Measurements from ENCODE around the gene ISYNA1.

ISYNA1 gene

DNA sequence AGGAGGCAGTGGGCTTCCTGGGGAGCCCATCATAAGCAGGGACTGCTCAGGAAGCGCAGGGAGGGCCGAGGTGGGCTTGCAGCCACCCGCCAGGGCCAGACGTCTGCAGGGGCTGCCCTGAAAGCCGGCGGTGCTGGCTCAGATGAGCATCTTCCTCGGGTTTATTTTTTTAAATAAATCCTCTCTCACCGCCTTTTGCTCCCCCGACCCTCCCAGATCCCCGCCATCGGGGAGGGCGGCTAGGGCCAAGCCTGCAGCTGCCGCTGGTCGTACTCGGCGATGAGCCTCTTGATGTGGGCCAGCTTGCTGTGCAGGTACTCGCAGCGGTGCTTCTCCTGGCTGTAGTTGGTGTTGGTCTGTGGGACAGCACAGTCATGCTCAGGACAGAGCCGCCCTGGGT lies 6.6 kb upstream of the ISYNA1 start:
- H3F3A ChIP-seq (ENCODE audit: control insufficient read depth, insufficient read depth) = peaks cover 8% of the 10 kb centered on the region; the same call in 1 of the 2 replicates
- no peak overlapping the region for H3K27ac ChIP-seq (ENCODE audit: low read depth, low read length)
- H3K4me3 ChIP-seq (ENCODE audit: low read length) = no peak overlapping the region
- H3K36me3 ChIP-seq (ENCODE audit: control insufficient read depth, low read length) = peaks cover 36% of the 10 kb centered on the region
- H3K4me1 ChIP-seq (ENCODE audit: control insufficient read depth, low read length) = peaks cover 3% of the 10 kb centered on the region; the same call in 1 of the 2 replicates
- no peaks in the 10 kb centered on the region for H3K9me3 ChIP-seq (ENCODE audit: control insufficient read depth, insufficient read depth, low read length)
- TF ChIP-seq, protein P1, sequence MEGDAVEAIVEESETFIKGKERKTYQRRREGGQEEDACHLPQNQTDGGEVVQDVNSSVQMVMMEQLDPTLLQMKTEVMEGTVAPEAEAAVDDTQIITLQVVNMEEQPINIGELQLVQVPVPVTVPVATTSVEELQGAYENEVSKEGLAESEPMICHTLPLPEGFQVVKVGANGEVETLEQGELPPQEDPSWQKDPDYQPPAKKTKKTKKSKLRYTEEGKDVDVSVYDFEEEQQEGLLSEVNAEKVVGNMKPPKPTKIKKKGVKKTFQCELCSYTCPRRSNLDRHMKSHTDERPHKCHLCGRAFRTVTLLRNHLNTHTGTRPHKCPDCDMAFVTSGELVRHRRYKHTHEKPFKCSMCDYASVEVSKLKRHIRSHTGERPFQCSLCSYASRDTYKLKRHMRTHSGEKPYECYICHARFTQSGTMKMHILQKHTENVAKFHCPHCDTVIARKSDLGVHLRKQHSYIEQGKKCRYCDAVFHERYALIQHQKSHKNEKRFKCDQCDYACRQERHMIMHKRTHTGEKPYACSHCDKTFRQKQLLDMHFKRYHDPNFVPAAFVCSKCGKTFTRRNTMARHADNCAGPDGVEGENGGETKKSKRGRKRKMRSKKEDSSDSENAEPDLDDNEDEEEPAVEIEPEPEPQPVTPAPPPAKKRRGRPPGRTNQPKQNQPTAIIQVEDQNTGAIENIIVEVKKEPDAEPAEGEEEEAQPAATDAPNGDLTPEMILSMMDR (IDR thresholded peaks at IDR 0.05; ENCODE audit: low read depth, low read length, poor library complexity, severe bottlenecking) = no peak
- TF ChIP-seq EZH2phosphoT487 (IDR thresholded peaks at IDR 0.05; ENCODE audit: borderline replicate concordance, low read length) = no peak
- no peaks in the 10 kb centered on the region for H3K27me3 ChIP-seq (ENCODE audit: control insufficient read depth, low read length)
- no peak overlapping the region for H3K4me2 ChIP-seq (ENCODE audit: low read length)
- H3K79me2 ChIP-seq (ENCODE audit: control insufficient read depth, low read length) = no peaks in the 10 kb centered on the region
- H3K9me2 ChIP-seq (replicated peaks; ENCODE audit: control insufficient read depth, low read length) = no peaks in the 10 kb centered on the region
- no peaks in the 10 kb centered on the region for H4K20me1 ChIP-seq (ENCODE audit: control insufficient read depth, insufficient read depth, low read depth, low read length)

DNA sequence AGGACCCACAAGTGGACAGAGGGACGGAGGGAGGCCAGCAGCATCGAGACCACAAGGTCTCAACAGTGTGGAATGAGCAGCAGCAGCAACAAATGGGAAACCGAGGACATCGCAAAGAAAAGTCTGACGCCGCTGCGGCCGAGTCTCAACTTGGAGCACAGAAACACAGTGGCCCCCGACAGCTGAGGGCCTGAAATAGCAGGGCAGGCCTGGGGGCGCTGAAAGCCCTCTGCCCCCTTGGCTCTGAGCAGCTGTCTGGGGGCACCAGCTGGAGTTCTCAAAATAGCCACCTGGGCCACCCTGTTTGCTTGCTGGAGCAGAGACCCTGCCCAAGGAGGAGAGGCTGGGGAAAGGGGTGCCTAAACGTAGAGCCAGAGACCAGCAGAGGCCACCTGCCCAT lies 5.9 kb upstream of the ISYNA1 start:
- H3K4me1 ChIP-seq (ENCODE audit: control insufficient read depth, low read length) = peaks cover 6% of the 10 kb centered on the region; the same call in 1 of the 2 replicates
- H3K79me2 ChIP-seq (ENCODE audit: control insufficient read depth, low read length) = no peaks in the 10 kb centered on the region
- no peak overlapping the region for H3K4me2 ChIP-seq (ENCODE audit: low read length)
- H3K4me3 ChIP-seq (ENCODE audit: low read length) = no peak overlapping the region
- no peaks in the 10 kb centered on the region for H4K20me1 ChIP-seq (ENCODE audit: control insufficient read depth, insufficient read depth, low read depth, low read length)
- H3K27ac ChIP-seq (ENCODE audit: low read depth, low read length) = no peak overlapping the region
- peaks cover 12% of the 10 kb centered on the region; the same call in 1 of the 2 replicates for H3F3A ChIP-seq (ENCODE audit: control insufficient read depth, insufficient read depth)
- TF ChIP-seq, protein P1 (IDR thresholded peaks at IDR 0.05; ENCODE audit: low read depth, low read length, poor library complexity, severe bottlenecking) = no peak
- TF ChIP-seq EZH2phosphoT487 (IDR thresholded peaks at IDR 0.05; ENCODE audit: borderline replicate concordance, low read length) = no peak
- no peaks in the 10 kb centered on the region for H3K9me2 ChIP-seq (replicated peaks; ENCODE audit: control insufficient read depth, low read length)
- H3K27me3 ChIP-seq (ENCODE audit: control insufficient read depth, low read length) = no peaks in the 10 kb centered on the region
- H3K9me3 ChIP-seq (ENCODE audit: control insufficient read depth, insufficient read depth, low read length) = no peaks in the 10 kb centered on the region
- H3K36me3 ChIP-seq (ENCODE audit: control insufficient read depth, low read length) = peaks cover 30% of the 10 kb centered on the region

DNA sequence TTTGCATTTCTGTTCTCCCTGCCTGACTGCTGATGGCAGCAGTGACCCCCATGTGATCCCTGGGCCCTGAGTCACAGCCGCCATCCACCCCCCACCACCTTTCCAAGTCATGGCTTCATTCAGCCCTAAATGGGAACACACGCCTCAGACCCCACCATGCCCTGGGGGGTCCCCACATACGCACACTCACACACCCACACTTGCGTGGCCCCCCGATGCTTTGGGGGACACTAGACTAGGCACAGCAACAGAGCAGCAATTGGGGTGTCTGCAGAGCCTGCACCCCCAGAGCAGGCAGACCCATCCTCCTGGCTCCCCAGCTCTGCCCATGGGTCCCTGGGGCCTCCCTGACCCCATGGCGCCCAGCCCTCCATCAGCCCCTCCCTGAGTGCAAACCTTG lies 5.5 kb upstream of the ISYNA1 start:
- Histone ChIP-seq H3K9me2 (replicated peaks; ENCODE audit: control insufficient read depth, low read length) (no peaks in the 10 kb centered on the region), H3K4me1 (ENCODE audit: control insufficient read depth, low read length) (peaks cover 6% of the 10 kb centered on the region; the same call in 1 of the 2 replicates), H3K79me2 (ENCODE audit: control insufficient read depth, low read length) (no peaks in the 10 kb centered on the region), H3K36me3 (ENCODE audit: control insufficient read depth, low read length) (peaks cover 28% of the 10 kb centered on the region), H3K27me3 (ENCODE audit: control insufficient read depth, low read length) (no peaks in the 10 kb centered on the region), H3K4me2 (ENCODE audit: low read length) (no peak overlapping the region), H3K27ac (ENCODE audit: low read depth, low read length) (no peak overlapping the region), H4K20me1 (ENCODE audit: control insufficient read depth, insufficient read depth, low read depth, low read length) (no peaks in the 10 kb centered on the region), H3K4me3 (ENCODE audit: low read length) (no peak overlapping the region), H3K9me3 (ENCODE audit: control insufficient read depth, insufficient read depth, low read length) (no peaks in the 10 kb centered on the region), H3F3A (ENCODE audit: control insufficient read depth, insufficient read depth) (peaks cover 12% of the 10 kb centered on the region; the same call in 1 of the 2 replicates)
- no peak for TF ChIP-seq EZH2phosphoT487 (IDR thresholded peaks at IDR 0.05; ENCODE audit: borderline replicate concordance, low read length)
- TF ChIP-seq, protein P1 (IDR thresholded peaks at IDR 0.05; ENCODE audit: low read depth, low read length, poor library complexity, severe bottlenecking) = no peak

All from DOHH2 (cell line).